A549 (cell line): Measurements from ENCODE around the gene PLXND1. TPM values are rescaled to one million over a fixed set of nuclear protein-coding genes. Genes with fewer than 3 reads are reported as not detected.
"Not testable (repeated sequence)": the region's sequence is repeated elsewhere in the genome, so short reads cannot be mapped to it uniquely, and the experiment has no call there.

Experiments used
- ATAC-seq, 2 experiments: fragments of 200-7000 bp in 1 of 2; fragments of >200 bp in 1 of 2; cut with Nextera tagmentation in 1 of 2; cut with Tn5 transposase in 1 of 2; 3 replicates each; pipeline versions ENCODE4 v1.8.0 to v1.9.1; 2018 to 2020; ENCODE audit warnings: mild to moderate bottlenecking in 1 of 2, moderate library complexity in 1 of 2
- CTCF ChIA-PET: fragments of 300-600 bp; sonication (Branson Sonifier 250); formaldehyde crosslinking; extraction: SDS; loops from one replicate; lab custom pipeline; 2021; ENCODE audit warnings: antibody characterized with exemption, inconsistent platforms; lab: Yijun Ruan, JAX
- POLR2A ChIA-PET: fragments of 350-600 bp; formaldehyde crosslinking; extraction: SDS; loops from one replicate; lab custom pipeline; 2021; ENCODE audit warnings: antibody characterized with exemption, inconsistent platforms; lab: Yijun Ruan, JAX
- DNase-seq, 2 experiments: peaks; one replicate each; pipeline versions ENCODE4 v3.0.0 to v3.0.0-alpha.2; 2011 to 2016; ENCODE audit warnings: low read depth in 1 of 2, low spot score in 1 of 2
- FAIRE-seq: peaks from 2 replicates; lab custom pipeline; 2011; peaks lifted over from hg19 to GRCh38; lab: Jason Lieb, UNC
- H3K27ac ChIP-seq, 2 experiments: fragments of >200 bp; sonication (Bioruptor Twin); formaldehyde crosslinking; 3 replicates each; pipeline ENCODE4 v1.5.1; 2016 to 2017
- H3K4me1 ChIP-seq: fragments of >200 bp; sonication (Bioruptor Twin); formaldehyde crosslinking; 3 replicates; pipeline ENCODE4 v1.6.1; 2016
- H3K4me2 ChIP-seq: fragments of >200 bp; sonication (Bioruptor Twin); formaldehyde crosslinking; 3 replicates; pipeline ENCODE4 v1.6.1; 2016
- H3K4me3 ChIP-seq: fragments of >200 bp; sonication (Bioruptor Twin); formaldehyde crosslinking; 3 replicates; pipeline ENCODE4 v1.5.1; 2016
- H3K9me3 ChIP-seq: fragments of >200 bp; sonication (Bioruptor Twin); formaldehyde crosslinking; 3 replicates; pipeline ENCODE4 v1.6.1; 2016
- EHF ChIP-seq: fragments of 250-450 bp; sonication (Bioruptor Pico); IDR thresholded peaks from 2 replicates; pipeline ENCODE4 v1.5.0; 2020; ENCODE audit warnings: mild to moderate bottlenecking
- EHMT2 ChIP-seq: fragments of 200-600 bp; sonication (generic); IDR thresholded peaks from 2 replicates; pipeline ENCODE4 v1.6.1; 2016; ENCODE audit warnings: antibody characterized with exemption, low read depth, mild to moderate bottlenecking, moderate library complexity
- FOSB ChIP-seq: fragments of 250-450 bp; sonication (Bioruptor Pico); IDR thresholded peaks from 2 replicates; pipeline ENCODE4 v1.5.0; 2020; ENCODE audit warnings: mild to moderate bottlenecking, moderate library complexity
- FOSL2 ChIP-seq, 2 experiments: fragments of 450-650 bp in 1 of 2; fragments of >200 bp in 1 of 2; sonication (Bioruptor Twin) in 1 of 2; formaldehyde crosslinking; IDR thresholded peaks; 2 replicates each; pipeline versions ENCODE4 v1.5.0 to v1.6.1; 2016 to 2020; ENCODE audit warnings: mild to moderate bottlenecking in 1 of 2, moderate library complexity in 1 of 2
- FOXS1 ChIP-seq: fragments of 250-450 bp; sonication (Bioruptor Pico); IDR thresholded peaks from 2 replicates; pipeline ENCODE4 v1.5.0; 2020; ENCODE audit warnings: mild to moderate bottlenecking, moderate library complexity
- HEYL ChIP-seq: fragments of 250-450 bp; sonication (Bioruptor Pico); IDR thresholded peaks from 2 replicates; pipeline ENCODE4 v1.8.0; 2021; ENCODE audit warnings: mild to moderate bottlenecking, moderate library complexity
- HMGXB4 ChIP-seq: fragments of 250-450 bp; sonication (Bioruptor Pico); IDR thresholded peaks from 2 replicates; pipeline ENCODE4 v1.5.0; 2021; ENCODE audit warnings: mild to moderate bottlenecking, moderate library complexity, borderline replicate concordance
- HOXA7 ChIP-seq: fragments of 250-450 bp; sonication (Bioruptor Pico); IDR thresholded peaks from 2 replicates; pipeline ENCODE4 v1.5.0; 2020; ENCODE audit warnings: mild to moderate bottlenecking, moderate library complexity
- HOXB13 ChIP-seq: fragments of 250-450 bp; sonication (Bioruptor Pico); IDR thresholded peaks from 2 replicates; pipeline ENCODE4 v1.5.0; 2020; ENCODE audit warnings: low read depth, mild to moderate bottlenecking, moderate library complexity
- HOXB5 ChIP-seq: fragments of 250-450 bp; sonication (Bioruptor Pico); IDR thresholded peaks from 2 replicates; pipeline ENCODE4 v1.5.0; 2020; ENCODE audit warnings: mild to moderate bottlenecking, moderate library complexity
- JUNB ChIP-seq: fragments of >200 bp; sonication (Bioruptor Twin); formaldehyde crosslinking; IDR thresholded peaks from 2 replicates; pipeline ENCODE4 v1.6.1; 2016
- KDM1A ChIP-seq: fragments of 200-600 bp; sonication (generic); IDR thresholded peaks from 2 replicates; pipeline ENCODE4 v1.6.1; 2016; ENCODE audit warnings: low read depth, mild to moderate bottlenecking
- KDM5A ChIP-seq: fragments of 200-600 bp; sonication (generic); IDR thresholded peaks from 2 replicates; pipeline ENCODE4 v1.6.1; 2016; ENCODE audit warnings: antibody characterized with exemption, mild to moderate bottlenecking
- MAZ ChIP-seq: fragments of 150-350 bp; IDR thresholded peaks from 2 replicates; pipeline ENCODE4 v1.6.1; 2014; ENCODE audit warnings: antibody characterized with exemption, low read depth, low read length, borderline replicate concordance
- NFE2L2 ChIP-seq: fragments of 150-350 bp; conservative IDR thresholded peaks from 2 replicates; pipeline ENCODE4 v1.6.1; 2014; ENCODE audit warnings: low read length
- NPAS2 ChIP-seq: fragments of 250-450 bp; sonication (Bioruptor Pico); IDR thresholded peaks from 2 replicates; pipeline ENCODE4 v1.8.0; 2022; ENCODE audit warnings: mild to moderate bottlenecking, moderate library complexity, borderline replicate concordance
- NR3C1 ChIP-seq: fragments of >200 bp; sonication (Bioruptor Twin); formaldehyde crosslinking; IDR thresholded peaks from 3 replicates; pipeline ENCODE4 v1.6.1; 2017
- RARB ChIP-seq: fragments of 250-450 bp; sonication (Bioruptor Pico); IDR thresholded peaks from 2 replicates; pipeline ENCODE4 v1.8.0; 2021; ENCODE audit warnings: mild to moderate bottlenecking, moderate library complexity
- TFCP2L1 ChIP-seq: fragments of 250-450 bp; sonication (Bioruptor Pico); IDR thresholded peaks from 2 replicates; pipeline ENCODE4 v1.5.0; 2021; ENCODE audit warnings: mild to moderate bottlenecking
- ZNF302 ChIP-seq: fragments of 250-450 bp; sonication (Bioruptor Pico); IDR thresholded peaks from 2 replicates; pipeline ENCODE4 v1.9.0; 2021; ENCODE audit warnings: inconsistent platforms, mild to moderate bottlenecking, moderate library complexity
- ZSCAN20 ChIP-seq: fragments of 250-450 bp; sonication (Bioruptor Pico); IDR thresholded peaks from 2 replicates; pipeline ENCODE4 v1.8.0; 2022; ENCODE audit warnings: mild to moderate bottlenecking, moderate library complexity
- WGBS: methylation state at CpG from one replicate; pipeline ENCODE4 v1.1.6; 2017; ENCODE audit errors: missing lambda C conversion rate; 5-methylcytosine and 5-hydroxymethylcytosine counted together
- polyA plus RNA-seq, 4 experiments: library from polyadenylated mRNA; depleted of rRNA in 3 of 4; stranded (reverse); fragments of >200 nt; fragmentation: RNase III in 1 of 4; extraction: RNeasy Plus Mini Kit Qiagen cat#74134 plus additional on column Dnase treatment in 1 of 4; gene quantifications; 2 replicates in 3 of 4; 3 replicates in 1 of 4; pipeline ENCODE4 v1.2.3, GENCODE V29; 2011 to 2017
- TF ChIP-seq, protein P1 (sequence below): fragments of 250-450 bp; sonication (Bioruptor Pico); IDR thresholded peaks from 2 replicates; pipeline ENCODE4 v1.5.0; 2020; ENCODE audit warnings: low read depth, mild to moderate bottlenecking, moderate library complexity

The PLXND1 gene
- polyA plus RNA-seq, 2 of the 4 experiments (the other 2 are of a cell fraction): 26.8 to 72.6 TPM

- no peak for ATAC-seq
- Histone ChIP-seq H3K4me3 (no peak overlapping the region), H3K4me1 (peaks cover 28% of the 10 kb centered on the region), H3K27ac (peak overlapping the region in 1 of 2 experiments; percentile 40; a peak in 2 of 6 replicates), H3K9me3 (no peaks in the 10 kb centered on the region), H3K4me2 (no peak overlapping the region)
- DNase-seq: no peak
- ChIA-PET POLR2A (no interaction called here), CTCF (interaction anchor here (6.7 kb wide), 1 partner anchor 182 kb away, joined by 94 read pairs; no protein-coding TSS in a partner anchor)
- TF ChIP-seq KDM5A (no peak), JUNB (no peak), FOXS1 (no peak), KDM1A (no peak), NFE2L2 (no peak), MAZ (no peak), EHF (no peak), EHMT2 (no peak), NR3C1 (no peak)
- no peak for FAIRE-seq
- 98% methylated on average over 3 of the region's 3 CpGs for WGBS
Measured at GRCh38 chr3:129644836-129645235, 38.4 kb upstream of the PLXND1 start.

DNA sequence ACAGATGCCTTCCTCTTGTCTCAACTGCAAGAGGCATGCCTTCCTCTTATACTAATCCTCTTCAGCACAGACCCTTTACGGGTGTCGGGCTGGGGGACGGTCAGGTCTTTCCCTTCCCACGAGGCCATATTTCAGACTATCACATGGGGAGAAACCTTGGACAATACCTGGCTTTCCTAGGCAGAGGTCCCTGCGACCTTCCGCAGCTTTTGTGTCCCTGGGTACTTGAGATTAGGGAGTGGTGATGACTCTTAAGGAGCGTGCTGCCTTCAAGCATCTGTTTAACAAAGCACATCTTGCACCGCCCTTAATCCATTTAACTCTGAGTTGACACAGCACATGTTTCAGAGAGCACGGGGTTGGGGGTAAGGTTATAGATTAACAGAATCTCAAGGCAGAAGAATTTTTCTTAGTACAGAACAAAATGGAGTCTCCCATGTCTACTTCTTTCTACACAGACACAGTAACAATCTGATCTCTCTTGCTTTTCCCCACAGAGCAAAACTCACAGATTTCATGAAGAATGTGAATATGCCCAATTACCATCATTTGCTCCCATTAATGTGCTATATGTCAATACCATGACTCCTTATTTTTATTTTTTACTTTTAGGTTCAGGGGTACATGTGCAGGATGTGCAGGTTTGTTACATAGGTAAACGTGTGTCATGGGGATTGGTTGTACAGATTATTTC, 35.2 kb upstream of the PLXND1 start:
- POLR2A ChIA-PET; H3K4me3 ChIP-seq; DNase-seq; FAIRE-seq; H3K9me3 ChIP-seq; CTCF ChIA-PET; TF ChIP-seq FOSL2 (IDR thresholded peaks at IDR 0.05): not testable (repeated sequence)
- peak overlapping the region; percentile 67 for H3K4me2 ChIP-seq
- ATAC-seq: peak in 1 of 2 experiments; percentile 51; a peak in 3 of 6 replicates
- H3K27ac ChIP-seq: peak overlapping the region; percentile 82 to 95
- WGBS: 8% methylated on average over 6 of the region's 10 CpGs
- peaks cover 19% of the 10 kb centered on the region for H3K4me1 ChIP-seq
- peak; percentile 98 for TF ChIP-seq FOXS1
- TF ChIP-seq ZSCAN20: peak; percentile 98
- TF ChIP-seq HOXA7 (CRISPR knock-in tag): peak; percentile 86
- peak; percentile 98 for TF ChIP-seq ZNF302 (CRISPR knock-in tag)
- TF ChIP-seq NPAS2 (CRISPR knock-in tag): 0 out of 2 replicates have a peak, but pooled peaks have one; percentile 55
- TF ChIP-seq RARB (CRISPR knock-in tag): 0 out of 2 replicates have a peak, but pooled peaks have one; percentile 54
- TF ChIP-seq, protein P1, sequence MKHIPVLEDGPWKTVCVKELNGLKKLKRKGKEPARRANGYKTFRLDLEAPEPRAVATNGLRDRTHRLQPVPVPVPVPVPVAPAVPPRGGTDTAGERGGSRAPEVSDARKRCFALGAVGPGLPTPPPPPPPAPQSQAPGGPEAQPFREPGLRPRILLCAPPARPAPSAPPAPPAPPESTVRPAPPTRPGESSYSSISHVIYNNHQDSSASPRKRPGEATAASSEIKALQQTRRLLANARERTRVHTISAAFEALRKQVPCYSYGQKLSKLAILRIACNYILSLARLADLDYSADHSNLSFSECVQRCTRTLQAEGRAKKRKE (CRISPR knock-in tag): peak; percentile 93
- TF ChIP-seq FOSL2 (CRISPR knock-in tag; IDR thresholded peaks at IDR 0.05): peak; percentile 41; the same call in 1 of the 2 replicates
- TF ChIP-seq EHF: peak; percentile 100
- TF ChIP-seq HOXB13 (CRISPR knock-in tag): peak; percentile 99
- TF ChIP-seq HMGXB4 (CRISPR knock-in tag): peak; percentile 45; the same call in 1 of the 2 replicates
- TF ChIP-seq FOSB (CRISPR knock-in tag): peak; percentile 91; the same call in 1 of the 2 replicates
- peak; percentile 88 for TF ChIP-seq TFCP2L1 (CRISPR knock-in tag)
- peak; percentile 94 for TF ChIP-seq HOXB5 (CRISPR knock-in tag)
- TF ChIP-seq HEYL: peak; percentile 97

- H3K9me3 ChIP-seq, FAIRE-seq, POLR2A ChIA-PET: not testable (repeated sequence)
- 0 out of 3 replicates have a peak overlapping the region, but pooled peaks have one; percentile 22 for H3K4me3 ChIP-seq
- 28% methylated on average over 7 of the region's 7 CpGs for WGBS
- H3K4me1 ChIP-seq: peaks cover 19% of the 10 kb centered on the region
- peak in 1 of 2 experiments; percentile 41 for DNase-seq
- ATAC-seq: peak in 1 of 2 experiments; percentile 64; a peak in 3 of 6 replicates
- H3K4me2 ChIP-seq: peak overlapping the region; percentile 67
- CTCF ChIA-PET: interaction anchor here (1.5 kb wide), 1 partner anchor 9 kb away, joined by 5 read pairs; no protein-coding TSS in a partner anchor
- H3K27ac ChIP-seq: peak overlapping the region; percentile 71 to 82
Measured at GRCh38 chr3:129640985-129641384, 34.5 kb upstream of the PLXND1 start.
